Endothelial cell of umbilical vein (primary cell): ENCODE measurements around the gene EPB41L2. TPM values are rescaled to one million over a fixed set of nuclear protein-coding genes. Genes with fewer than 3 reads are reported as not detected.

Source experiments
- BruUV-seq: library from RNA; stranded (reverse); fragments of 400-500 nt; replicated peaks from 2 replicates; lab custom pipeline; 2021; lab: Mats Ljungman, UMichigan
- CTCF ChIA-PET: fragments of 300-600, 350-600 bp; sonication (Branson Sonifier 250); formaldehyde crosslinking; loops from one replicate; lab custom pipeline; 2021; ENCODE audit warnings: antibody characterized with exemption, inconsistent platforms; lab: Charles Lee
- POLR2A ChIA-PET: fragments of 300-600, 350-600 bp; sonication (Branson Sonifier 250); formaldehyde crosslinking; loops from one replicate; lab custom pipeline; 2021; ENCODE audit warnings: antibody characterized with exemption, inconsistent platforms; lab: Charles Lee
- DNase-seq: peaks from one replicate; pipeline ENCODE4 v3.0.0-alpha.2; 2011; ENCODE audit warnings: low read depth, low spot score
- FAIRE-seq: peaks from 2 replicates; lab custom pipeline; 2011; peaks lifted over from hg19 to GRCh38; lab: Jason Lieb, UNC
- H2AFZ ChIP-seq: 2 replicates; pipeline ENCODE4 v1.6.0; 2012; ENCODE audit warnings: low read depth, low read length, control low read depth, inconsistent platforms
- H3K27ac ChIP-seq: 2 replicates; pipeline ENCODE4 v1.5.1; 2011; ENCODE audit warnings: low read depth, mild to moderate bottlenecking, control low read depth, low read length, moderate library complexity; ENCODE audit not compliant: insufficient read depth
- H3K27me3 ChIP-seq, 2 experiments: 2 replicates each; pipeline versions ENCODE4 v1.6.0 to v1.6.1; 2011; ENCODE audit warnings: low read length in 2 of 2, mixed read lengths in 1 of 2; ENCODE audit not compliant: control insufficient read depth in 2 of 2, insufficient read depth in 2 of 2
- H3K36me3 ChIP-seq, 2 experiments: 2 replicates in 1 of 2; 3 replicates in 1 of 2; pipeline ENCODE4 v1.5.1; 2011; ENCODE audit warnings: low read length in 2 of 2, mild to moderate bottlenecking in 1 of 2, moderate library complexity in 1 of 2; ENCODE audit not compliant: control insufficient read depth in 2 of 2, insufficient read depth in 2 of 2; ENCODE audit errors: extremely low read depth in 1 of 2
- H3K4me1 ChIP-seq: 3 replicates; pipeline ENCODE4 v1.5.1; 2011; ENCODE audit warnings: mild to moderate bottlenecking, low read length; ENCODE audit not compliant: control insufficient read depth, insufficient read depth; ENCODE audit errors: extremely low read depth
- H3K4me2 ChIP-seq: 2 replicates; pipeline ENCODE4 v1.6.1; 2011; ENCODE audit warnings: low read length, control low read depth, mixed read lengths; ENCODE audit not compliant: insufficient read depth
- H3K4me3 ChIP-seq, 3 experiments: fragments of 200-600 bp in 1 of 3; sonication (generic), shearing (Covaris generic) in 1 of 3; replicated peaks in 1 of 3; 2 replicates each; pipeline ENCODE4 v1.5.1; 2011 to 2016; ENCODE audit warnings: control low read depth in 3 of 3, low read length in 3 of 3, mild to moderate bottlenecking in 2 of 3, inconsistent platforms in 1 of 3, low read depth in 1 of 3, moderate library complexity in 1 of 3; ENCODE audit not compliant: insufficient read depth in 1 of 3
- H3K79me2 ChIP-seq: 2 replicates; pipeline ENCODE4 v1.6.0; 2012; ENCODE audit warnings: low read length, inconsistent platforms; ENCODE audit not compliant: control insufficient read depth, insufficient read depth
- H3K9ac ChIP-seq: replicated peaks from 2 replicates; pipeline ENCODE3; 2011; ENCODE audit warnings: low read length, control low read depth; ENCODE audit not compliant: insufficient read depth; ENCODE audit errors: extremely low read depth
- H3K9me1 ChIP-seq: replicated peaks from 3 replicates; pipeline ENCODE4 v1.6.0; 2011; ENCODE audit warnings: mild to moderate bottlenecking, low read length; ENCODE audit not compliant: control insufficient read depth, insufficient read depth; ENCODE audit errors: extremely low read depth
- H3K9me3 ChIP-seq: replicated peaks from 2 replicates; pipeline ENCODE4 v1.5.1; 2012; ENCODE audit warnings: low read length, inconsistent platforms; ENCODE audit not compliant: control insufficient read depth, insufficient read depth
- H4K20me1 ChIP-seq: replicated peaks from 2 replicates; pipeline ENCODE3; 2011; ENCODE audit warnings: mild to moderate bottlenecking, low read length; ENCODE audit not compliant: control insufficient read depth, insufficient read depth; ENCODE audit errors: extremely low read depth
- EZH2 ChIP-seq: IDR thresholded peaks from 2 replicates; pipeline ENCODE4 v1.6.1; 2012; ENCODE audit warnings: borderline replicate concordance, low read depth, mild to moderate bottlenecking, moderate library complexity, low read length, inconsistent platforms; ENCODE audit not compliant: severe bottlenecking
- FOS ChIP-seq: IDR thresholded peaks from 2 replicates; pipeline ENCODE4 v1.6.1; 2011; ENCODE audit warnings: mild to moderate bottlenecking, low read length, moderate library complexity, borderline replicate concordance; ENCODE audit not compliant: insufficient read depth
- GATA2 ChIP-seq: IDR thresholded peaks from 2 replicates; pipeline ENCODE4 v1.7.0; 2011; ENCODE audit warnings: low read depth, mild to moderate bottlenecking, moderate library complexity, mixed read lengths, low read length; ENCODE audit not compliant: insufficient read length, insufficient read depth
- JUN ChIP-seq: IDR thresholded peaks from 2 replicates; pipeline ENCODE4 v1.6.1; 2011; ENCODE audit warnings: borderline replicate concordance, low read depth; ENCODE audit not compliant: insufficient read length, insufficient read depth
- MYC ChIP-seq: IDR thresholded peaks from one replicate; pipeline ENCODE4 v1.6.1; 2011; ENCODE audit warnings: mild to moderate bottlenecking, low read depth, low read length
- POLR2A ChIP-seq: IDR thresholded peaks from 2 replicates; pipeline ENCODE4 v1.6.1; 2012; ENCODE audit warnings: low read depth, mild to moderate bottlenecking, control low read depth, low read length
- POLR2AphosphoS5 ChIP-seq: IDR thresholded peaks from 2 replicates; pipeline ENCODE4 v1.6.1; 2012; ENCODE audit warnings: low read depth, mild to moderate bottlenecking, control low read depth, low read length, moderate library complexity; ENCODE audit not compliant: insufficient read depth
- dilution Hi-C: fragments of 300-500 bp; cut with MboI; formaldehyde crosslinking; loops from one replicate; pipeline ENCODE4 v1.15.0; 2019; ENCODE audit warnings: low sequenced_read_pairs; ENCODE audit not compliant: extremely low pct_ligation_motif_present
- intact Hi-C: fragments of 100-400 bp; cut with micrococcal nuclease; formaldehyde crosslinking; loops from one replicate; pipeline ENCODE4 v1.10.0; 2022
- polyA plus RNA-seq, 4 experiments: library from polyadenylated mRNA; depleted of rRNA in 3 of 4; stranded (reverse) in 3 of 4; unstranded in 1 of 4; fragments of >200 nt; gene quantifications; 2 replicates each; pipeline versions ENCODE4 v1.2.1 to v1.2.3, GENCODE V29; 2011 to 2012; ENCODE audit warnings: missing spikeins in 1 of 4
- total RNA-seq: library from RNA; stranded (reverse); gene quantifications from 2 replicates; pipeline ENCODE4 v1.2.3, GENCODE V29; 2021
- TF ChIP-seq, protein P1 (sequence below), 2 donors: IDR thresholded peaks; 1 replicate in 1 of 2; 2 replicates in 1 of 2; pipeline ENCODE4 v1.5.1; 2011; ENCODE audit warnings: low read length in 2 of 2, mild to moderate bottlenecking in 2 of 2, moderate library complexity in 2 of 2, control low read depth in 1 of 2, inconsistent platforms in 1 of 2, low read depth in 1 of 2; ENCODE audit not compliant: insufficient read depth in 1 of 2; ENCODE audit errors: extremely low read depth in 1 of 2
- TF ChIP-seq, protein P2 (sequence below): IDR thresholded peaks from 2 replicates; pipeline ENCODE4 v1.6.1; 2011; ENCODE audit not compliant: insufficient read depth, insufficient read length

Gene EPB41L2
- total and polyA plus RNA-seq, 2 donors (not counting 3 experiments of a cell fraction or from before 2014, with no cell fraction given) = 26.5 to 87.7 TPM

DNA sequence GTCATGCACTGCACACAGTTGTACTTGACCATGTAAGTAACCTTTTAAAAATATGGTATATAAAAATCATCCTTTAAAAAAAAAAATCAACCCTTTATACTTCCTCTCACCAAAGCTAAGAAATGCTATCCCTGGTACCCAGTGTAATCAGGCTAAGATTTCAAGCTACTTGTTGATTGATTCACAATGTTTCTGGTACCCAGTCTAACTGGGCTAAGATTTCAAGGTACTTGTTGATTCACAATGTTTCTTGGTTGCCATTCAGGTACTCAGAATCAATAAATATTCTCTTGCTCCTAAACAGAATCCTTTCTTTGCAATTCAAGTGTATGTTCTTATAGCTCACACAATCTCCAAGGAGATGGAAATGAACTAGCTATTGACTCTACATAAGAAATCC, 159.4 kb downstream of the EPB41L2 start:
- H3K27ac ChIP-seq = no peak overlapping the region
- ChIA-PET CTCF (interaction anchor here (0.7 to 4.0 kb wide), 6 partner anchors 9 to 213 kb away, joined by 3 to 22 read pairs (median 4); no protein-coding TSS in a partner anchor), POLR2A (interaction anchor here (0.5 kb wide), 1 partner anchor 415 kb away, joined by 4 read pairs; no protein-coding TSS in a partner anchor)
- no peak overlapping the region for H2AFZ ChIP-seq
- intact Hi-C loops (no loop called here), dilution Hi-C loops (no loop called here)
- no peaks in the 10 kb centered on the region for H4K20me1 ChIP-seq
- no peak overlapping the region for H3K4me2 ChIP-seq
- FAIRE-seq (peak; percentile 8), DNase-seq (no peak)
- no peaks in the 10 kb centered on the region for H3K27me3 ChIP-seq
- BruUV-seq = no TSS peak
- H3K4me1 ChIP-seq = peaks cover 11% of the 10 kb centered on the region
- H3K9me3 ChIP-seq = no peaks in the 10 kb centered on the region
- H3K9ac ChIP-seq = no peak overlapping the region
- peaks cover 0 to 2% of the 10 kb centered on the region in 2 experiments for H3K36me3 ChIP-seq
- TF ChIP-seq, protein P1, sequence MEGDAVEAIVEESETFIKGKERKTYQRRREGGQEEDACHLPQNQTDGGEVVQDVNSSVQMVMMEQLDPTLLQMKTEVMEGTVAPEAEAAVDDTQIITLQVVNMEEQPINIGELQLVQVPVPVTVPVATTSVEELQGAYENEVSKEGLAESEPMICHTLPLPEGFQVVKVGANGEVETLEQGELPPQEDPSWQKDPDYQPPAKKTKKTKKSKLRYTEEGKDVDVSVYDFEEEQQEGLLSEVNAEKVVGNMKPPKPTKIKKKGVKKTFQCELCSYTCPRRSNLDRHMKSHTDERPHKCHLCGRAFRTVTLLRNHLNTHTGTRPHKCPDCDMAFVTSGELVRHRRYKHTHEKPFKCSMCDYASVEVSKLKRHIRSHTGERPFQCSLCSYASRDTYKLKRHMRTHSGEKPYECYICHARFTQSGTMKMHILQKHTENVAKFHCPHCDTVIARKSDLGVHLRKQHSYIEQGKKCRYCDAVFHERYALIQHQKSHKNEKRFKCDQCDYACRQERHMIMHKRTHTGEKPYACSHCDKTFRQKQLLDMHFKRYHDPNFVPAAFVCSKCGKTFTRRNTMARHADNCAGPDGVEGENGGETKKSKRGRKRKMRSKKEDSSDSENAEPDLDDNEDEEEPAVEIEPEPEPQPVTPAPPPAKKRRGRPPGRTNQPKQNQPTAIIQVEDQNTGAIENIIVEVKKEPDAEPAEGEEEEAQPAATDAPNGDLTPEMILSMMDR (IDR thresholded peaks at IDR 0.05; ENCODE audit: extremely low read depth in 1 of 2, insufficient read depth in 1 of 2, low read depth in 1 of 2, low read length in 2 of 2) = no peak
- no peak for TF ChIP-seq GATA2
- no peak for TF ChIP-seq POLR2A
- TF ChIP-seq, protein P2, sequence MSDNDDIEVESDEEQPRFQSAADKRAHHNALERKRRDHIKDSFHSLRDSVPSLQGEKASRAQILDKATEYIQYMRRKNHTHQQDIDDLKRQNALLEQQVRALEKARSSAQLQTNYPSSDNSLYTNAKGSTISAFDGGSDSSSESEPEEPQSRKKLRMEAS = no peak
- no peak overlapping the region for H3K4me3 ChIP-seq
- no peaks in the 10 kb centered on the region for H3K79me2 ChIP-seq
- no peaks in the 10 kb centered on the region for H3K9me1 ChIP-seq

DNA sequence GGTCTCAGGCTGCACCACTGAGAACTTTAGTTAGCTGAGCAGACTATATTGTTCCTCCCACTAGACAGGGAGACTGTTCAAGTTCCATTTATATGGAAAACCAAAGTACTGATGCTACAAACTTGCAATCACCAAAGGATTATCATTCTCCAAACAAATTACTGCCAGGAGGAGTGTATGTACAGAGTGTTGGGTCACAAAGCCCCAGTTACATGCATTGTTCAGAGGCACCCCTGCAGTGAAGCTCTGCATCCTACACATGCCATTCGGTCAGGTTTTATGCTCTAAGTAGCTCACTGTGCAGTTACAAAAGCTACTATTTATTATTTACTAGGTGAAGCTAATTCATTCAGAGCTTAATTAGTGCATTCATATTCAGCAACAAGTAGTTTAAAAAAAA, 160.0 kb downstream of the EPB41L2 start:
- no peak overlapping the region for H3K9ac ChIP-seq
- BruUV-seq = no TSS peak
- H3K27ac ChIP-seq = no peak overlapping the region
- no peak overlapping the region for H3K4me3 ChIP-seq
- H4K20me1 ChIP-seq = no peaks in the 10 kb centered on the region
- H3K9me3 ChIP-seq = no peaks in the 10 kb centered on the region
- intact Hi-C loops = no loop called here
- H3K79me2 ChIP-seq = no peaks in the 10 kb centered on the region
- no peak overlapping the region for H3K4me2 ChIP-seq
- H3K36me3 ChIP-seq = peaks cover 0 to 2% of the 10 kb centered on the region in 2 experiments
- DNase-seq = no peak
- H3K9me1 ChIP-seq = no peaks in the 10 kb centered on the region
- peaks cover 11% of the 10 kb centered on the region for H3K4me1 ChIP-seq
- TF ChIP-seq, protein P1 (IDR thresholded peaks at IDR 0.05; ENCODE audit: extremely low read depth in 1 of 2, insufficient read depth in 1 of 2, low read depth in 1 of 2, low read length in 2 of 2) = no peak
- TF ChIP-seq, protein P2 = no peak
- no peak for TF ChIP-seq POLR2AphosphoS5
- TF ChIP-seq POLR2A = no peak
- no peak for TF ChIP-seq MYC
- TF ChIP-seq EZH2 = no peak
- TF ChIP-seq JUN = no peak
- no peak for TF ChIP-seq FOS
- no peak for TF ChIP-seq GATA2
- H2AFZ ChIP-seq = no peak overlapping the region
- dilution Hi-C loops = no loop called here
- H3K27me3 ChIP-seq = no peaks in the 10 kb centered on the region
- ChIA-PET CTCF (interaction anchor here (0.7 to 4.0 kb wide), 8 partner anchors 8 to 214 kb away, joined by 3 to 22 read pairs (median 4); no protein-coding TSS in a partner anchor), POLR2A (no interaction called here)
- FAIRE-seq = no peak
